Panc1 (cell line): ENCODE measurements around the gene GDF10.

Source experiments
- CTCF ChIP-seq: fragments of 450-650 bp; IDR thresholded peaks from 2 replicates; pipeline ENCODE4 v1.5.1; 2017; ENCODE audit warnings: mild to moderate bottlenecking
- POLR2AphosphoS5 ChIP-seq: IDR thresholded peaks from 2 replicates; pipeline ENCODE4 v1.6.1; 2012; ENCODE audit warnings: mild to moderate bottlenecking, low read depth, low read length, moderate library complexity
- SIN3A ChIP-seq: IDR thresholded peaks from 2 replicates; pipeline ENCODE4 v1.6.1; 2012; ENCODE audit warnings: low read depth, mild to moderate bottlenecking, low read length, moderate library complexity, borderline replicate concordance; ENCODE audit not compliant: insufficient read depth

- TF ChIP-seq CTCF: no peak
- TF ChIP-seq POLR2AphosphoS5: no peak
- no peak for TF ChIP-seq SIN3A
Observed at GRCh38 chr10:47262606-47263533, 37.1 kb upstream of the GDF10 start.
